Fibroblast of the aortic adventitia (primary cell): ENCODE data around the gene NFYC. TPM values are rescaled to one million over a fixed set of nuclear protein-coding genes. Genes with fewer than 3 reads are reported as not detected.
"Not testable (repeated sequence)": the region's sequence is repeated elsewhere in the genome, so short reads cannot be mapped to it uniquely, and the experiment has no call there.

Experiments
- DNase-seq: peaks from one replicate; pipeline ENCODE4 v3.0.0-alpha.2; 2010; ENCODE audit warnings: low read depth
- H3K4me3 ChIP-seq: 2 replicates; pipeline ENCODE4 v1.5.1; 2011; ENCODE audit warnings: low read depth, mild to moderate bottlenecking, control low read depth, low read length, moderate library complexity
- CTCF ChIP-seq: IDR thresholded peaks from 2 replicates; pipeline ENCODE4 v1.5.1; 2011; ENCODE audit warnings: mild to moderate bottlenecking, low read length, control low read depth, inconsistent platforms; ENCODE audit not compliant: insufficient read depth
- total RNA-seq: library from RNA; depleted of rRNA; stranded (reverse); fragments of >200 nt; gene quantifications from 2 replicates; pipeline ENCODE4 v1.2.3, GENCODE V29; 2012; ENCODE audit warnings: low replicate concordance

The NFYC gene
- total RNA-seq, 1 donor = 23.1 TPM

GRCh38 chr1:40692429-40692895, 958 bp downstream of the NFYC start:
- peak overlapping the region; percentile 92 for H3K4me3 ChIP-seq
- DNase-seq = peak; percentile 39
- TF ChIP-seq CTCF = no peak

DNA sequence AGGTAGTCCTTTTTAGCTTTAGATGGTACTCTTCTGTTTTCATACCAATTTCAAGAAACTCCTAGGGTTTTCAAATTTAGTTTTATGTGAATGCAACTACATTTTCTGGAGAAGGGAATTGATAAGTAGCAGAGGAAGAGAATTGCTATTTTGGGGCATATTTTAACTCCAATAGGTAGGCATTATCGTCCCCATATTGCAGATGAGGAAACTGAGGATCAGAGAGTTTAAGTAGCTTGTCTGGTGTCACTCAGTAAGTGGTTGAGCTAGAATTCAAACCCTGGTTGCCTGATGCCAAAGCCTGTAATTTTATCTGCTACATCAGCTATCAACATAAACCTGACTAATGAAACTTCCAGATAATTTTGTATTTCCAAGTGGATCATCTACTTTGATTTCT, 1.9 kb downstream of the NFYC start:
- no peak for TF ChIP-seq CTCF
- peak overlapping the region; percentile 92 for H3K4me3 ChIP-seq
- no peak for DNase-seq

- no peak for DNase-seq
- H3K4me3 ChIP-seq = no peak overlapping the region
- TF ChIP-seq CTCF = no peak
Observed at GRCh38 chr1:40694353-40694874, 2.9 kb downstream of the NFYC start.

DNA sequence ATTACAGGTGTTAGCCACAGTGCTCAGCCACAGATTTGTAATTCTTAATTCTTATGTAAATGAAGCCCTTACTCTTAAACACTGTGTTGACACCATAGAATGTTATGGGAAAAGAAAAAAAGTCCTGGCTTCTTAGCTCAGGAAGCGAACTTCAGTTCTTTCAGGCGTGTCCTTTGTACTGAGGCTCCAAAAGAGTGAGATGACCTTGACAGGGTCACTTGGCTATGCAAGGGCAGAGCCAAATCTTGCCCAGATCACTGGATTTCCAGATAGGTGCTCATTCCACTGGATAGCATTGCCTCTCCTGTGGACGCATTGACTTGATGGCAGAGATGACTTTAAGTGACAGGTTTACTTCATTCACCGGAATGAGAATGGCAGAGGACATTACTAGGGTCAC, 4.8 kb downstream of the NFYC start:
- H3K4me3 ChIP-seq = no peak overlapping the region
- no peak for TF ChIP-seq CTCF

GRCh38 chr1:40697436-40697835, 5.9 kb downstream of the NFYC start:
- no peak for TF ChIP-seq CTCF
- H3K4me3 ChIP-seq = no peak overlapping the region

More for the DNA sequence above, 4.8 kb downstream of the NFYC start:
- DNase-seq = no peak

GRCh38 chr1:40699787-40700186, 8.3 kb downstream of the NFYC start:
- H3K4me3 ChIP-seq = no peak overlapping the region
- no peak for DNase-seq
- TF ChIP-seq CTCF = no peak

More at GRCh38 chr1:40697436-40697835, 5.9 kb downstream of the NFYC start:
- no peak for DNase-seq

DNA sequence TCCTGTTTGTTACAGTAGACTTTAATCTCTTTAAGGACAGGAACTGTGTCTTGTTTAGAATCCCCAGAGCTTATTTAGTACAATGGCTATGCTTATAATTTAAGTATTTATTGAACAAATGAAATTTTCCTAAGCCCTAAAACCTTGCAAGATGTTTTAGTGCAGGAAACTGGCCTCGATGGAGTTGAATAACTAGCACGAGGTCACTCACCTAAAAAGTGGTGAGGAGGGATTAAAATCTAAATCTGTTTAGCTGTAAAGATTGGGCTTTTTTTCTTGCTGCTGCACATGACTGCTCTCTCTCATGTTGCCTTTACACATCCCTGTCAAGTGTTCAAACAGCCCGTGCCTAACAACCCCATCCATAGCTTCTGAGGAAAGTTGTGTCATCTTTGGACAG, 10.2 kb downstream of the NFYC start:
- TF ChIP-seq CTCF = no peak
- DNase-seq = no peak
- no peak overlapping the region for H3K4me3 ChIP-seq

DNA sequence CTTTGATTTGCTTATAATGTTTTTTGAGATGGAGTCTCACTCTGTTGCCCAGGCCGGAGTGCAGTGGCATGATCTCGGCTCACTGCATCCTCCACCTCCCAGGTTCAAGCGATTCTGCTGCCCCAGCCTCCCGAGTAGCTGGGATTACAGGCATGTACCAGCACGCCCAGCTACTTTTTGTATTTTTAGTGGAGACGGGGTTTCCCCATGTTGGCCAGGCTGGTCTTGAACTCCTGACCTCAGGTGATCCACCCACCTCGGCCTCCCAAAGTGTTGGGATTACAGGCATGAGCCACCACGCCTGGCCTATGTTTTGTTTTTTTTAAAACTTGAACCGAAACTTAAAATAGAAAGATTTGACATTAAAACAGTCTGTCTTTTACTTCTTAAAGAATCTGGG, 11.3 kb downstream of the NFYC start:
- not testable (repeated sequence) for DNase-seq, H3K4me3 ChIP-seq
